Mononuclear cell (primary cell): ENCODE measurements around the gene GALNT3. TPM values are rescaled to one million over a fixed set of nuclear protein-coding genes. Genes with fewer than 3 reads are reported as not detected.

ENCODE experiments used
- H3K27me3 ChIP-seq: 2 replicates; pipeline ENCODE4 v1.6.0; 2011; ENCODE audit warnings: low read length, control low read depth; ENCODE audit not compliant: insufficient read depth
- H3K4me1 ChIP-seq: 2 replicates; pipeline ENCODE4 v1.5.1; 2011; ENCODE audit warnings: mild to moderate bottlenecking, low read length, control low read depth; ENCODE audit not compliant: insufficient read depth
- H3K4me3 ChIP-seq: 2 replicates; pipeline ENCODE4 v1.5.1; 2011; ENCODE audit warnings: mild to moderate bottlenecking, low read length, moderate library complexity
- H3K9me3 ChIP-seq: 2 replicates; pipeline ENCODE4 v1.5.1; 2011; ENCODE audit warnings: low read depth, mild to moderate bottlenecking, control low read depth, low read length
- total RNA-seq: library from RNA; depleted of rRNA; stranded (reverse); fragments of >200 nt; gene quantifications from one replicate; pipeline ENCODE4 v1.2.3, GENCODE V29; 2012

GALNT3 gene
- total RNA-seq, 1 donor: 20.4 TPM

DNA sequence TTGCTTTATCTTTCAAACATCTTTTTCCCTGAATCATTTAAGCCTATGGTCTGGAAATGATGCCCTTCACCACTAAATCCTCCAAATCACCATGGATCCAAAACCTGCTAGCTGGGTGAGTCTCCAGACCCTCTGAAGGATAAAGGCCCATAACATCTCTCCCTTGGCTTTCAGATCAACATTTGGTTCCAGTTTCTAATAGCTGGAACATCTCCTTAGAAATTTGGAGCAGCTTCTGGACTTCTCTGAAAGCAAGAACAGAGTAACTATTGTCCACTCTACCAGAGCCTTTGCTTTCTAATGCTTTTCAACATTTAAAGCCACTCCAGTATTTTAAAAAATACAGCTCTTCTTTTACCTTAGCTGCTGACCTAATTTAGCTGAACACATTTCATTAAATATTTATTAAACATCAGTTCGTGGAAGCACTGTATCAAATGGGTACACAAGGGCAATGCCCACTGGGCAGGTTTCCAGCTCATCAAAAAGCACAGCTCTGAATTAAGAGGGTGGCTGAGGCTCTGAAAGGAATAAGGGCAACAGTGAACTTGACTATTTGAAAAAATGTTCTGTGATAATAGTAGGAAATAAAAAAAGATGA lies 75.3 kb downstream of the GALNT3 start:
- Histone ChIP-seq H3K4me3 (no peak overlapping the region), H3K9me3 (no peaks in the 10 kb centered on the region), H3K4me1 (no peaks in the 10 kb centered on the region), H3K27me3 (peaks cover under 1% of the 10 kb centered on the region)

DNA sequence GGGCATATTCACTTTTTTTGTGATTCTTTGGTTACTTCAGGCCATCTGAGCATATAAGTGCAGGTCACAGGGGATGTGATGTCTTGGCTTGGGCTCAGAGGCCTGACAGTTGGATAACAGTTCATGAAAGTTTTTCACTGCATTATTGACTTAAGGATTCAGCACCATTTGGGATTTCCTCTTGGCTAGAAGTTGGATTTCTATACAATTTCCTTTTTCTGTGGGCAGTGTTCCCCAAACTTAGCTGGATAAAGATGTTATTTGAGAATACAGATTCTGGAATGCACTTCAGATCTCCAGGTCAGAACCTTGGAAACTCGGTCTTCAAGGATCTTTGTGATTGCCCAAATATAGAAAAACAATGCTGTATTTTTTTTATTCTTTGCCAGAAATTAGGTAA lies 78.0 kb downstream of the GALNT3 start:
- H3K4me3 ChIP-seq: no peak overlapping the region
- H3K9me3 ChIP-seq: no peaks in the 10 kb centered on the region
- no peaks in the 10 kb centered on the region for H3K27me3 ChIP-seq
- no peaks in the 10 kb centered on the region for H3K4me1 ChIP-seq

DNA sequence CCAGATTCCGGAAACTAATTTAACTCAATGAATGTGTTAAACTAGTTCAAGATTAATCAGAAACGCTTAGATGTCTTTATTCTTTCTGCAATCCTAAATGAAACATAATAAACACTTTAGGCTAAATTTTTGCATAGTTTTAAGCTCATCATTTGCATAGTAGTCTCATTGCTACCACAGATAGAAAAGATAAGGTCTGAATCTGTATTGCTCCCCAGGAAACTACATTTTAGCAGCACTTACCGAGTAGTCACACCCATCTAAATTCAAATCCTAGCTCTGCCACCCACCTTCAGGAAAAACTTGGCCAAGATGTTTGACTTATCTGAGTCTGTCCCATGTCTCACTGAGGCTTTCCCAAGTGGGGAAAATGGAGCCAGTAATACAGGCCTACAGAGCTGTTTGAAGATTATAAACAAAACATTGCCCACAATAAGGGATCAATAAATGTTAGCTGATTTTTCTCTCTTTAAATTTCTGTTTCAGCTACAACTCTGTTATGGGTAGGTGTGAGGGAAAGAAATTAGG lies 87.0 kb downstream of the GALNT3 start:
- H3K4me3 ChIP-seq: no peak overlapping the region
- no peaks in the 10 kb centered on the region for H3K9me3 ChIP-seq
- H3K4me1 ChIP-seq: no peaks in the 10 kb centered on the region
- no peaks in the 10 kb centered on the region for H3K27me3 ChIP-seq

DNA sequence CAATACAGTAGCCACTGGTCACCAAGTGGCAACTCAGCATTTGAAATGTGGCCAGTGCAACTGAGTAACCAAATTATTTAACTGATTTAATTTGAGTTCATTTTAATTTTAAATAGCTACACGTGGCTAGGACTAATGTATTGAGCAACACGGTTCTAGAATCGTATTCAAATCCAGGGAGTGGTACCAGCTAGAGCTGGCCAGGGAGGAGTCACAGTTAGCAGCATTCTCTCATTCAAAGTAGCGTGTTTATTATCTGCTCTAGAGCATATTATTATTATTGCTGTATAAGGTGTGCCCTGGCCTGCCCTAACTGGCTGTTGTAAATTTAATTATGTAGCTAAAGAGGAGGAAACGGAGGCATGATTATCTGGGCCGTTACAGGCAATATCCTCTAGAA lies 92.9 kb downstream of the GALNT3 start:
- Histone ChIP-seq H3K9me3 (no peaks in the 10 kb centered on the region), H3K27me3 (no peaks in the 10 kb centered on the region), H3K4me3 (no peak overlapping the region), H3K4me1 (no peaks in the 10 kb centered on the region)

DNA sequence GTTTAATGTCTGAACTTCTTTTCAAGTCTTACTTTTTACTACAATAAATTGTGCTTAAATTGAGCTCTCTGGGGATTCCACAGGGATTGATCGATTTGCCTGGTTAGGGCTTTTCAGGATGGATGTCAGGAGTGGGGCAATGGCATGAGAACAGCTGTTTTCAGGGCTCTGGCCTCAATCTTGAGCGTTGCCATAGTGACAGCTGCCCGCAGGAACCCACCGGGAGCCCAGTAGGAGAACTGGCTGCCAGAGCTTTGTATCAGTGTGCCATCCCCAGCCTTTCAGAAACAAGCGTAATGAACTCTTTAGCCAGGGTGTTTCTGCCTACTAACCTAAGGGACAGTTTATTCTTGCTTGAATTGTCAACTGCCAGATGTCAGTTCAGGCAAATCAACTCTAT lies 93.5 kb downstream of the GALNT3 start:
- Histone ChIP-seq H3K4me1 (no peaks in the 10 kb centered on the region), H3K9me3 (no peaks in the 10 kb centered on the region), H3K27me3 (no peaks in the 10 kb centered on the region), H3K4me3 (no peak overlapping the region)

DNA sequence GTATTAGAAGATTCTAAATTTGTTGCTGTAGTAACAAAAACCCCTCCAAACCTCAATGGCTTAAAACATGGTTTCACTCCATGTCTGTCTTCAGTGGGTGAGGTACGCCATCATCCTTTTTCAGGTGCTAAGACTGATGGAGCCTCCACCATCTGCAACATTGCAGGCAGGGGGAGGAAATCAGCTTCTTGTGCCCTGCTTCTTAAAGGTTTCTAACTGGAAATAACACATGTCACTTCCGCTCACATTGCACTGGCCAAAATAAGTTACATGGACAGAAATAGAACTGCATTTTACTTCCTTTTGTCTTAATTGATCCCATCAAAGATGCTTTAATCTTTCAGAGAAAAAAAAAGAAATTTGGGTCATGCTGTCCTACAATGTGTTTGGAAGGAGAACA lies 94.1 kb downstream of the GALNT3 start:
- Histone ChIP-seq H3K4me3 (no peak overlapping the region), H3K9me3 (no peaks in the 10 kb centered on the region), H3K4me1 (no peaks in the 10 kb centered on the region), H3K27me3 (no peaks in the 10 kb centered on the region)

DNA sequence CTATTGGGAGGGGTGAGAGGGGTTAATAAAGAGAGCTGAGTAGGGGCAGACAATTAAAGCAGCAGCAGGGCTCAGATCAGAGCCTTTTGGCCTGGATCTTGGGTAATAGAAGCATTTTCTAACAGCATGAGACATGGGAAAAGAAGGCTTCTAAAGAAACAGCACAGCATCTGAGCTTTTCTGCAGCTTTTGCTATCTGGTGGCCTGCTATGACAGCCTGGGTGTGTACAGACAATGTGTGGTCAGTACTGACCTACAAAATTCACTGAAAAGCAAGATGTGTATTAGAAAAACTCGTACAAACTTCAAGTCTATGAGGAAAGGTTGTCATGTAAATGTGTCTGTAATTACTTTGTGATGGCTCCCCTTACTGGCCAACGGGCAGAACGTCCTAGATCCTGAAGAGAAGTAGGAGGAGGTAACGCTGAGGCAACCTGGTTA lies 95.6 kb downstream of the GALNT3 start:
- no peaks in the 10 kb centered on the region for H3K9me3 ChIP-seq
- no peaks in the 10 kb centered on the region for H3K4me1 ChIP-seq
- no peaks in the 10 kb centered on the region for H3K27me3 ChIP-seq
- H3K4me3 ChIP-seq: no peak overlapping the region

DNA sequence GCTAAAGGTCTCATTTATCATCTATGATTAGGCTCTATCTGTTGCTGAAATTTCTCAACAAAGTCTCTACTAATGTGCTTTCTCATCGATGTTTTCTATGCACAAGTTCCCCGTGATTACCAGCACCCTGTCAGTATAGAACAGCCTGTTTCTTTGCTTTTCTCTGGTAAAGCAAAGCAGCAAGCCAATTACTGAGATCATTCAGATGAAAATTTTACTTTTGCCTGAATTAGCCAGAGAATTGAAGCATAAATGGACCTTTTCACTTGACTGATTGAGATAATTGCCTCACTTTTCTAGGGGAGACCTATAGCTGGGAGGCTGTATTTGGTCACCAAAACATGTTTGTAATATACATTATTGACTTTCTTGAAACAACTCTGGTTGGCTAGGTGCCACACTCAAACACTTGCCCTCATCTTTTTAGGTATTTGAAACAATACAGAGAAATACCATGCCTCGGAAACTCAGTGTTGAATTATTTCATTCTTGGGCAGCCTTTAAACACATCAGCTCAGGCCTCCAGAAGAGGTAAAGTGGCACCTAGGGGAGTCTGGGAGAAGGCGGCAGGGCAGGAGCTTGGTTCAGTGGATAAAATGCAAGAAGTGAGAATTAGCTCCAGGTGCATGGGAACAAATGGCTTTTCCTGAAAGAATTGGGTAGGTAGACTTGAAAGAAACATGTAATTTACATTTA lies 96.2 kb downstream of the GALNT3 start:
- Histone ChIP-seq H3K9me3 (no peaks in the 10 kb centered on the region), H3K4me3 (no peak overlapping the region), H3K27me3 (no peaks in the 10 kb centered on the region), H3K4me1 (no peaks in the 10 kb centered on the region)

Other genes starting within 250 kb of the GALNT3 start
- gene TTC21B, start 159.5 kb upstream of the GALNT3 start, total RNA-seq: 58.7 TPM